Lower leg skin (tissue), 4 donors: ENCODE data around the gene DLGAP1. TPM values are rescaled to one million over a fixed set of nuclear protein-coding genes. Genes with fewer than 3 reads are reported as not detected.

ENCODE experiments used
- DNase-seq, 2 donors: peaks; one replicate each; pipeline ENCODE4 v3.0.0-alpha.2; 2019; ENCODE audit warnings: low spot score in 2 of 2
- H3K4me3 ChIP-seq: fragments of 200-600 bp; sonication (generic); 2 replicates; pipeline ENCODE4 v1.5.1; 2017; ENCODE audit warnings: mild to moderate bottlenecking, low read depth; ENCODE audit not compliant: poor library complexity, severe bottlenecking
- POLR2A ChIP-seq, 2 donors: fragments of 450-650 bp; IDR thresholded peaks; one replicate each; pipeline ENCODE4 v1.6.1; 2016 to 2017; ENCODE audit warnings: antibody characterized with exemption in 2 of 2, mild to moderate bottlenecking in 1 of 2, moderate library complexity in 1 of 2
- WGBS, 2 donors: methylation state at CpG; one replicate each; pipeline ENCODE4 v1.1.5; 2018; 5-methylcytosine and 5-hydroxymethylcytosine counted together
- intact Hi-C: fragments of 100-400 bp; cut with DNase I; formaldehyde crosslinking; loops from one replicate; pipeline ENCODE4 v1.15.0; 2023; ENCODE audit warnings: low total_unique reads
- total RNA-seq, 4 donors: library from RNA; depleted of rRNA; stranded (reverse); fragments of >200 nt; gene quantifications; one replicate each; pipeline ENCODE4 v1.1.0, GENCODE V29; 2016
- TF ChIP-seq, protein P1 (sequence below), 3 donors: fragments of 450-650 bp; IDR thresholded peaks; one replicate each; pipeline ENCODE4 v1.5.1; 2016; ENCODE audit warnings: antibody characterized with exemption in 3 of 3, mild to moderate bottlenecking in 3 of 3, moderate library complexity in 2 of 3

The DLGAP1 gene
- total RNA-seq, 4 donors from 2014 or later, result 0.34 to 1.3 (median 0.82) TPM

DNA sequence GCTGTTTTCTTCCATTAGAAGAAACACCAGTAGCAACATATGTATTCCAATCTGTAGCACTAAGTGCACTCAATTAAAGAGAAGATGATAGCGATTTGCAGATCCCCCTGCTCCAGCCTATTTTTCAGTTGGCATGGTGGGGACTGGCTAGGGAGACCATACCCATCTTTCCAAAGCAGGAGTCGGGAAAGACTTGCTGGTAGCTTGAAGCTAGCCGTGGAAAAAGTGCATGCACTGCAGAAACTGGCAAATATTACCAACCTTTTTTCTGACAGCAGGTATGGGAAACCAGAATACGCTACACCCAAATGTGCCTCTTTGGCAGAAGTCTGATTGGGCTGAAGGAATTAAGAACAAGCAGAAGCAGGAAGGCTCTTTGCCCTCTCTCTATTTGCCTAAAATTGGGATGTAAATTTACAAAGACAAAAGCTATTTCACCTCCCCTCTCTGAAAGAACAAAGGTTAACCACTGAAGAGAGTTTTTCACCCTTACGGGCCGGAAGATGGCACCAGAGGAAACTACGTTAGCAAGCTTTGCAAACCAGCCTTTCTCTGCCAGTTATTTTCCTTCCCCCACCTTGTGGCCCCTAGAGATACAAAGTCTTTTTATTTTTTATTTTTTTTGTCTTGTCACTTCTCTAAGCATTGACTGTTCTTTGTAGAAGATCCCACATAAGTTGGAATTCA lies 273.1 kb downstream of the DLGAP1 start:
- 84 to 92% methylated on average over 7 of the region's 7 CpGs for WGBS, 2 donors
- no peak overlapping the region for H3K4me3 ChIP-seq
- DNase-seq, result no peak
- intact Hi-C loops, result no loop called here
- TF ChIP-seq, protein P1, sequence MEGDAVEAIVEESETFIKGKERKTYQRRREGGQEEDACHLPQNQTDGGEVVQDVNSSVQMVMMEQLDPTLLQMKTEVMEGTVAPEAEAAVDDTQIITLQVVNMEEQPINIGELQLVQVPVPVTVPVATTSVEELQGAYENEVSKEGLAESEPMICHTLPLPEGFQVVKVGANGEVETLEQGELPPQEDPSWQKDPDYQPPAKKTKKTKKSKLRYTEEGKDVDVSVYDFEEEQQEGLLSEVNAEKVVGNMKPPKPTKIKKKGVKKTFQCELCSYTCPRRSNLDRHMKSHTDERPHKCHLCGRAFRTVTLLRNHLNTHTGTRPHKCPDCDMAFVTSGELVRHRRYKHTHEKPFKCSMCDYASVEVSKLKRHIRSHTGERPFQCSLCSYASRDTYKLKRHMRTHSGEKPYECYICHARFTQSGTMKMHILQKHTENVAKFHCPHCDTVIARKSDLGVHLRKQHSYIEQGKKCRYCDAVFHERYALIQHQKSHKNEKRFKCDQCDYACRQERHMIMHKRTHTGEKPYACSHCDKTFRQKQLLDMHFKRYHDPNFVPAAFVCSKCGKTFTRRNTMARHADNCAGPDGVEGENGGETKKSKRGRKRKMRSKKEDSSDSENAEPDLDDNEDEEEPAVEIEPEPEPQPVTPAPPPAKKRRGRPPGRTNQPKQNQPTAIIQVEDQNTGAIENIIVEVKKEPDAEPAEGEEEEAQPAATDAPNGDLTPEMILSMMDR (IDR thresholded peaks at IDR 0.05), result no peak
- TF ChIP-seq POLR2A (IDR thresholded peaks at IDR 0.05), result no peak

- H3K4me3 ChIP-seq, result no peak overlapping the region
- intact Hi-C loops, result no loop called here
- TF ChIP-seq POLR2A (IDR thresholded peaks at IDR 0.05), result no peak
- TF ChIP-seq, protein P1 (IDR thresholded peaks at IDR 0.05), result no peak
- WGBS, 2 donors, result 33 to 43% methylated on average over 3 of the region's 3 CpGs
- DNase-seq, result no peak
Measured at GRCh38 chr18:4181086-4181485, 274.0 kb downstream of the DLGAP1 start.

GRCh38 chr18:4172196-4173100 lies 282.7 kb downstream of the DLGAP1 start:
- DNase-seq, result no peak
- no peak for TF ChIP-seq POLR2A (IDR thresholded peaks at IDR 0.05)
- TF ChIP-seq, protein P1 (IDR thresholded peaks at IDR 0.05), result no peak
- intact Hi-C loops, result no loop called here
- H3K4me3 ChIP-seq, result no peak overlapping the region
- 41% methylated on average over 6 of the region's 6 CpGs for WGBS, 2 donors

GRCh38 chr18:4157352-4157751 lies 297.8 kb downstream of the DLGAP1 start:
- WGBS, 2 donors, result 69 to 76% methylated on average over 4 of the region's 4 CpGs
- TF ChIP-seq, protein P1 (IDR thresholded peaks at IDR 0.05), result no peak
- TF ChIP-seq POLR2A (IDR thresholded peaks at IDR 0.05), result no peak
- DNase-seq, result no peak
- no peak overlapping the region for H3K4me3 ChIP-seq
- intact Hi-C loops, result no loop called here

GRCh38 chr18:4146797-4147196 lies 308.3 kb downstream of the DLGAP1 start:
- no peak for DNase-seq
- intact Hi-C loops, result no loop called here
- WGBS, 2 donors, result 63 to 64% methylated on average over 1 of the region's 1 CpG
- no peak overlapping the region for H3K4me3 ChIP-seq
- no peak for TF ChIP-seq POLR2A (IDR thresholded peaks at IDR 0.05)
- TF ChIP-seq, protein P1 (IDR thresholded peaks at IDR 0.05), result no peak
